ENCODE measurements around the gene MAPRE2.

MAPRE2 gene

GRCh38 chr18:35040988-35041814, at the start of gene MAPRE2:
Gene MAPRE2 (plus strand): TSS chr18:35041413. CDS start chr18:35041540, 127 bp downstream.
- Histone ChIP-seq H3K4me1 (ENCODE audit: control insufficient read depth, insufficient read depth, low read length) (peaks cover 17% of the 10 kb centered on the region), H3K27ac (ENCODE audit: low read length) (peak within 1 kb of the TSS; percentile 72)

GRCh38 chr18:34991561-34991960, 49.7 kb upstream of the MAPRE2 start:
- Histone ChIP-seq H3K36me3 (ENCODE audit: control insufficient read depth in 2 of 2, insufficient read depth in 2 of 2, low read length in 2 of 2) (no peaks in the 10 kb centered on the region), H3K4me1 (ENCODE audit: control insufficient read depth, insufficient read depth, low read length) (no peaks in the 10 kb centered on the region), H3K27ac (ENCODE audit: low read length) (no peak overlapping the region), H3K4me3 (ENCODE audit: low read length in 2 of 2) (no peak overlapping the region), H3K9ac (ENCODE audit: low read length in 2 of 2) (no peak overlapping the region), H3K9me3 (ENCODE audit: control insufficient read depth in 2 of 2, low read length in 2 of 2) (no peaks in the 10 kb centered on the region), H3K27me3 (ENCODE audit: control insufficient read depth in 1 of 2, insufficient read depth in 2 of 2, low read length in 2 of 2) (no peaks in the 10 kb centered on the region)

More at GRCh38 chr18:35040988-35041814, at the start of gene MAPRE2:
- H3K36me3 ChIP-seq (ENCODE audit: control insufficient read depth in 2 of 2, insufficient read depth in 2 of 2, low read length in 2 of 2): no peaks in the 10 kb centered on the region
- no peaks in the 10 kb centered on the region for H3K9me3 ChIP-seq (ENCODE audit: control insufficient read depth in 2 of 2, low read length in 2 of 2)
- no peaks in the 10 kb centered on the region for H3K27me3 ChIP-seq (ENCODE audit: control insufficient read depth in 1 of 2, insufficient read depth in 2 of 2, low read length in 2 of 2)
- H3K9ac ChIP-seq (ENCODE audit: low read length in 2 of 2): peak within 1 kb of the TSS; percentile 80 to 84
- H3K4me3 ChIP-seq (ENCODE audit: low read length in 2 of 2): peak within 1 kb of the TSS; percentile 94 to 99

- H3K36me3 ChIP-seq (ENCODE audit: control insufficient read depth in 2 of 2, insufficient read depth in 2 of 2, low read length in 2 of 2): no peaks in the 10 kb centered on the region
- no peaks in the 10 kb centered on the region for H3K9me3 ChIP-seq (ENCODE audit: control insufficient read depth in 2 of 2, low read length in 2 of 2)
- no peak overlapping the region for H3K4me3 ChIP-seq (ENCODE audit: low read length in 2 of 2)
- no peak overlapping the region for H3K27ac ChIP-seq (ENCODE audit: low read length)
- H3K4me1 ChIP-seq (ENCODE audit: control insufficient read depth, insufficient read depth, low read length): no peaks in the 10 kb centered on the region
- no peak overlapping the region for H3K9ac ChIP-seq (ENCODE audit: low read length in 2 of 2)
- H3K27me3 ChIP-seq (ENCODE audit: control insufficient read depth in 1 of 2, insufficient read depth in 2 of 2, low read length in 2 of 2): no peaks in the 10 kb centered on the region
Observed at GRCh38 chr18:34993289-34993688, 47.9 kb upstream of the MAPRE2 start.

- Histone ChIP-seq H3K27ac (ENCODE audit: low read length) (no peak overlapping the region), H3K9ac (ENCODE audit: low read length in 2 of 2) (no peak overlapping the region), H3K9me3 (ENCODE audit: control insufficient read depth in 2 of 2, low read length in 2 of 2) (no peaks in the 10 kb centered on the region), H3K4me3 (ENCODE audit: low read length in 2 of 2) (no peak overlapping the region), H3K27me3 (ENCODE audit: control insufficient read depth in 1 of 2, insufficient read depth in 2 of 2, low read length in 2 of 2) (no peaks in the 10 kb centered on the region), H3K4me1 (ENCODE audit: control insufficient read depth, insufficient read depth, low read length) (no peaks in the 10 kb centered on the region), H3K36me3 (ENCODE audit: control insufficient read depth in 2 of 2, insufficient read depth in 2 of 2, low read length in 2 of 2) (no peaks in the 10 kb centered on the region)
Observed at GRCh38 chr18:34995746-34996145, 45.5 kb upstream of the MAPRE2 start.

GRCh38 chr18:34998661-34999060, 42.6 kb upstream of the MAPRE2 start:
- Histone ChIP-seq H3K27ac (ENCODE audit: low read length) (no peak overlapping the region), H3K36me3 (ENCODE audit: control insufficient read depth in 2 of 2, insufficient read depth in 2 of 2, low read length in 2 of 2) (no peaks in the 10 kb centered on the region)

GRCh38 chr18:34999756-35000289, 41.4 kb upstream of the MAPRE2 start:
- Histone ChIP-seq H3K27me3 (ENCODE audit: control insufficient read depth in 1 of 2, insufficient read depth in 2 of 2, low read length in 2 of 2) (no peaks in the 10 kb centered on the region), H3K36me3 (ENCODE audit: control insufficient read depth in 2 of 2, insufficient read depth in 2 of 2, low read length in 2 of 2) (no peaks in the 10 kb centered on the region), H3K27ac (ENCODE audit: low read length) (no peak overlapping the region), H3K9ac (ENCODE audit: low read length in 2 of 2) (no peak overlapping the region), H3K4me3 (ENCODE audit: low read length in 2 of 2) (no peak overlapping the region), H3K4me1 (ENCODE audit: control insufficient read depth, insufficient read depth, low read length) (no peaks in the 10 kb centered on the region), H3K9me3 (ENCODE audit: control insufficient read depth in 2 of 2, low read length in 2 of 2) (no peaks in the 10 kb centered on the region)

More at GRCh38 chr18:34998661-34999060, 42.6 kb upstream of the MAPRE2 start:
- Histone ChIP-seq H3K4me1 (ENCODE audit: control insufficient read depth, insufficient read depth, low read length) (no peaks in the 10 kb centered on the region), H3K27me3 (ENCODE audit: control insufficient read depth in 1 of 2, insufficient read depth in 2 of 2, low read length in 2 of 2) (no peaks in the 10 kb centered on the region), H3K9me3 (ENCODE audit: control insufficient read depth in 2 of 2, low read length in 2 of 2) (no peaks in the 10 kb centered on the region), H3K4me3 (ENCODE audit: low read length in 2 of 2) (no peak overlapping the region), H3K9ac (ENCODE audit: low read length in 2 of 2) (no peak overlapping the region)

GRCh38 chr18:35000457-35000856, 40.8 kb upstream of the MAPRE2 start:
- no peaks in the 10 kb centered on the region for H3K4me1 ChIP-seq (ENCODE audit: control insufficient read depth, insufficient read depth, low read length)
- H3K27me3 ChIP-seq (ENCODE audit: control insufficient read depth in 1 of 2, insufficient read depth in 2 of 2, low read length in 2 of 2): no peaks in the 10 kb centered on the region
- H3K4me3 ChIP-seq (ENCODE audit: low read length in 2 of 2): no peak overlapping the region
- H3K9me3 ChIP-seq (ENCODE audit: control insufficient read depth in 2 of 2, low read length in 2 of 2): no peaks in the 10 kb centered on the region
- no peaks in the 10 kb centered on the region for H3K36me3 ChIP-seq (ENCODE audit: control insufficient read depth in 2 of 2, insufficient read depth in 2 of 2, low read length in 2 of 2)
- no peak overlapping the region for H3K9ac ChIP-seq (ENCODE audit: low read length in 2 of 2)
- no peak overlapping the region for H3K27ac ChIP-seq (ENCODE audit: low read length)

- no peak overlapping the region for H3K27ac ChIP-seq (ENCODE audit: low read length)
- no peaks in the 10 kb centered on the region for H3K4me1 ChIP-seq (ENCODE audit: control insufficient read depth, insufficient read depth, low read length)
- no peaks in the 10 kb centered on the region for H3K9me3 ChIP-seq (ENCODE audit: control insufficient read depth in 2 of 2, low read length in 2 of 2)
- no peak overlapping the region for H3K4me3 ChIP-seq (ENCODE audit: low read length in 2 of 2)
- no peaks in the 10 kb centered on the region for H3K36me3 ChIP-seq (ENCODE audit: control insufficient read depth in 2 of 2, insufficient read depth in 2 of 2, low read length in 2 of 2)
- H3K27me3 ChIP-seq (ENCODE audit: control insufficient read depth in 1 of 2, insufficient read depth in 2 of 2, low read length in 2 of 2): no peaks in the 10 kb centered on the region
- no peak overlapping the region for H3K9ac ChIP-seq (ENCODE audit: low read length in 2 of 2)
Observed at GRCh38 chr18:35002120-35002519, 39.1 kb upstream of the MAPRE2 start.

GRCh38 chr18:35005963-35006577, 35.1 kb upstream of the MAPRE2 start:
- Histone ChIP-seq H3K9ac (ENCODE audit: low read length in 2 of 2) (no peak overlapping the region), H3K4me1 (ENCODE audit: control insufficient read depth, insufficient read depth, low read length) (no peaks in the 10 kb centered on the region), H3K36me3 (ENCODE audit: control insufficient read depth in 2 of 2, insufficient read depth in 2 of 2, low read length in 2 of 2) (no peaks in the 10 kb centered on the region), H3K4me3 (ENCODE audit: low read length in 2 of 2) (no peak overlapping the region), H3K27ac (ENCODE audit: low read length) (no peak overlapping the region), H3K9me3 (ENCODE audit: control insufficient read depth in 2 of 2, low read length in 2 of 2) (no peaks in the 10 kb centered on the region), H3K27me3 (ENCODE audit: control insufficient read depth in 1 of 2, insufficient read depth in 2 of 2, low read length in 2 of 2) (no peaks in the 10 kb centered on the region)

GRCh38 chr18:35010156-35010555, 31.1 kb upstream of the MAPRE2 start:
- H3K4me1 ChIP-seq (ENCODE audit: control insufficient read depth, insufficient read depth, low read length): no peaks in the 10 kb centered on the region
- no peak overlapping the region for H3K27ac ChIP-seq (ENCODE audit: low read length)
- no peaks in the 10 kb centered on the region for H3K36me3 ChIP-seq (ENCODE audit: control insufficient read depth in 2 of 2, insufficient read depth in 2 of 2, low read length in 2 of 2)
- H3K9me3 ChIP-seq (ENCODE audit: control insufficient read depth in 2 of 2, low read length in 2 of 2): no peaks in the 10 kb centered on the region
- no peaks in the 10 kb centered on the region for H3K27me3 ChIP-seq (ENCODE audit: control insufficient read depth in 1 of 2, insufficient read depth in 2 of 2, low read length in 2 of 2)
- no peak overlapping the region for H3K9ac ChIP-seq (ENCODE audit: low read length in 2 of 2)
- H3K4me3 ChIP-seq (ENCODE audit: low read length in 2 of 2): no peak overlapping the region

GRCh38 chr18:35010993-35011392, 30.2 kb upstream of the MAPRE2 start:
- Histone ChIP-seq H3K9ac (ENCODE audit: low read length in 2 of 2) (no peak overlapping the region), H3K27me3 (ENCODE audit: control insufficient read depth in 1 of 2, insufficient read depth in 2 of 2, low read length in 2 of 2) (no peaks in the 10 kb centered on the region), H3K4me3 (ENCODE audit: low read length in 2 of 2) (no peak overlapping the region), H3K36me3 (ENCODE audit: control insufficient read depth in 2 of 2, insufficient read depth in 2 of 2, low read length in 2 of 2) (no peaks in the 10 kb centered on the region), H3K27ac (ENCODE audit: low read length) (no peak overlapping the region), H3K4me1 (ENCODE audit: control insufficient read depth, insufficient read depth, low read length) (no peaks in the 10 kb centered on the region), H3K9me3 (ENCODE audit: control insufficient read depth in 2 of 2, low read length in 2 of 2) (no peaks in the 10 kb centered on the region)

All from stomach smooth muscle (tissue), 2 donors.